ENCODE measurements around the gene PLCH1.

PLCH1 gene

DNA sequence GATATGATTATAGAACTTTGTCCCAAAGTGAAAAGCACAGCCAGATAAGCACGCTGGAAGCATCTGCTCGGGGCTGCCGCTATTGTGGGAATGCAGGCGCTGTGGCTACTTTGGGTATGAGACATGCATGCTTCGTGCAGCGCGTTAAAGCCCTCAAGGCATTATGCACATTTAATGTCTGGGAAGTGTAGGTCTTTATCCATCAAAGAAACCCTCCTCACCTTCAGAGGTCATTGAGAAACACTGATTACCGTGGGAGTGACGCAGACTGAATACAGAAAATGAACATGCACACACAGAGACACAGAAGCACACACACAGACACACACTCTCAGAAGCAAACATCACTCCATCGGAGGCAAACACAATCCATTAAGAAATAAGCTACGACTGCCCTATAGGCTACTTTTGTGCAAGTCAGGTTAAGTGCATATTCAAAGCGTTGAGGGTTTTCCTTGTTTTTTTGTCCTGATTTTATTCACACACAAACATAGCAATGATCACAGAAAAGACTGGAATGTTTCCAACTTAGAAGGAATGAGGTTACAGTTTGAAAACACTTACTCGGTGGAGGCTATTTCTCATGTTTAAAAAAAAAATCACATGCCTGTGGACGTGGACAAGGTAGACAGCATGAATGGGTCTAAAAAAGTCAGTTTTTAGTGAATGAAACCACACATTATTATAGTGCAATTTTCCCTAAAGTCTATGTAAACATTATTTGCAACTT lies 68.5 kb downstream of the PLCH1 start:
- Histone ChIP-seq H3K27ac (ENCODE audit: low read depth, low read length, poor library complexity, severe bottlenecking) (no peak overlapping the region), H3F3A (ENCODE audit: insufficient read depth, low read length) (no peaks in the 10 kb centered on the region), H4K20me1 (ENCODE audit: insufficient read depth, low read length) (no peaks in the 10 kb centered on the region), H3K4me3 (ENCODE audit: low read depth, low read length, poor library complexity, severe bottlenecking) (no peak overlapping the region), H3K79me2 (ENCODE audit: insufficient read depth, low read length) (no peaks in the 10 kb centered on the region), H3K36me3 (ENCODE audit: insufficient read depth, low read length) (no peaks in the 10 kb centered on the region), H2AFZ (ENCODE audit: low read length) (no peak overlapping the region), H3K9me3 (ENCODE audit: low read length) (no peaks in the 10 kb centered on the region), H3K4me1 (ENCODE audit: insufficient read depth, low read length, severe bottlenecking) (no peaks in the 10 kb centered on the region), H3K9ac (ENCODE audit: low read length) (no peak overlapping the region), H3K4me2 (ENCODE audit: low read length) (no peak overlapping the region), H3K9me2 (ENCODE audit: low read depth, low read length) (no peaks in the 10 kb centered on the region), H3K27me3 (ENCODE audit: insufficient read depth, low read length) (no peaks in the 10 kb centered on the region)
- TF ChIP-seq EZH2 (IDR thresholded peaks at IDR 0.05; ENCODE audit: borderline replicate concordance, low read length), result no peak
- TF ChIP-seq, protein P1, sequence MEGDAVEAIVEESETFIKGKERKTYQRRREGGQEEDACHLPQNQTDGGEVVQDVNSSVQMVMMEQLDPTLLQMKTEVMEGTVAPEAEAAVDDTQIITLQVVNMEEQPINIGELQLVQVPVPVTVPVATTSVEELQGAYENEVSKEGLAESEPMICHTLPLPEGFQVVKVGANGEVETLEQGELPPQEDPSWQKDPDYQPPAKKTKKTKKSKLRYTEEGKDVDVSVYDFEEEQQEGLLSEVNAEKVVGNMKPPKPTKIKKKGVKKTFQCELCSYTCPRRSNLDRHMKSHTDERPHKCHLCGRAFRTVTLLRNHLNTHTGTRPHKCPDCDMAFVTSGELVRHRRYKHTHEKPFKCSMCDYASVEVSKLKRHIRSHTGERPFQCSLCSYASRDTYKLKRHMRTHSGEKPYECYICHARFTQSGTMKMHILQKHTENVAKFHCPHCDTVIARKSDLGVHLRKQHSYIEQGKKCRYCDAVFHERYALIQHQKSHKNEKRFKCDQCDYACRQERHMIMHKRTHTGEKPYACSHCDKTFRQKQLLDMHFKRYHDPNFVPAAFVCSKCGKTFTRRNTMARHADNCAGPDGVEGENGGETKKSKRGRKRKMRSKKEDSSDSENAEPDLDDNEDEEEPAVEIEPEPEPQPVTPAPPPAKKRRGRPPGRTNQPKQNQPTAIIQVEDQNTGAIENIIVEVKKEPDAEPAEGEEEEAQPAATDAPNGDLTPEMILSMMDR (IDR thresholded peaks at IDR 0.05; ENCODE audit: low read length), result no peak

DNA sequence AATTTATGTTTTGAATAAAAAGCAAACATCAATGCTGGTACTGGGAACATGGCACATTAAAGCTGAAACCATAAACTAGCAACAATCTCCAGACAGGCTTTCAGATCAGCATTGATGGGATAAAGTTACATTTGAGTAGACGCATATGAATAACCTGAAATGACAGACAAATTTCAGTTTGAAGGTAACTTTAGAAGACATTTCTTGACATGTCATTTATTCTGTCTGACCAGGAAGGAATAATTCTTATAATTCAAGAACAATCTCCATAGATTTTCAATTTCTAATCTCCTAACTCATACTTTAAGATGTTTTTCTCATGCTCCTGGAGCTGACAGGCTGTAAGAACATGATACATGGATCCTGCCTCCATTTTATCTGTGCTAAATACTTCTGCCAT lies 69.8 kb downstream of the PLCH1 start:
- no peak overlapping the region for H2AFZ ChIP-seq (ENCODE audit: low read length)
- H3K27ac ChIP-seq (ENCODE audit: low read depth, low read length, poor library complexity, severe bottlenecking), result no peak overlapping the region
- H3K9ac ChIP-seq (ENCODE audit: low read length), result no peak overlapping the region

DNA sequence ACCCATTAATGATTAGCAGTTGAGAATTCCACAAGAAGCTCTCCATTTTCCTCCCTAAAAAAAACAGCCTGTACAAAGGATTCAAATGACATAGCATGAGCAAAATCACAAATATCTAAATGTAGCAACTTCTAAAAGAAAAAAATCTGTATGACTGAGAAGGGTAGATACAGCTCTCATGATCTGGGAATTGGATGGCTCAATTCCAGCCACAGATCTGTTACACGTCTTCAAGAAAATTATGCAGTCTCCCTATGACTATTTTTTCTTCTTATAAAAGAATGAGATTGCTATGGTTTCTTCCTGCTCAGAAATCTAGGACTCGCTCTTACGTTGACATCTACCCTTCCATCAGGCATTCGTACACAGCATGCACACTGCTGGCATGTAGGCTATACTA lies 71.5 kb downstream of the PLCH1 start:
- Histone ChIP-seq H3K9ac (ENCODE audit: low read length) (no peak overlapping the region), H3K4me1 (ENCODE audit: insufficient read depth, low read length, severe bottlenecking) (no peaks in the 10 kb centered on the region), H3K27me3 (ENCODE audit: insufficient read depth, low read length) (no peaks in the 10 kb centered on the region), H3F3A (ENCODE audit: insufficient read depth, low read length) (no peaks in the 10 kb centered on the region), H3K27ac (ENCODE audit: low read depth, low read length, poor library complexity, severe bottlenecking) (no peak overlapping the region), H3K36me3 (ENCODE audit: insufficient read depth, low read length) (no peaks in the 10 kb centered on the region), H3K9me2 (ENCODE audit: low read depth, low read length) (no peaks in the 10 kb centered on the region), H4K20me1 (ENCODE audit: insufficient read depth, low read length) (no peaks in the 10 kb centered on the region), H3K9me3 (ENCODE audit: low read length) (no peaks in the 10 kb centered on the region), H3K79me2 (ENCODE audit: insufficient read depth, low read length) (no peaks in the 10 kb centered on the region), H3K4me2 (ENCODE audit: low read length) (no peak overlapping the region), H2AFZ (ENCODE audit: low read length) (no peak overlapping the region), H3K4me3 (ENCODE audit: low read depth, low read length, poor library complexity, severe bottlenecking) (no peak overlapping the region)
- no peak for TF ChIP-seq EZH2 (IDR thresholded peaks at IDR 0.05; ENCODE audit: borderline replicate concordance, low read length)
- TF ChIP-seq, protein P1 (IDR thresholded peaks at IDR 0.05; ENCODE audit: low read length), result no peak

More for the DNA sequence above, 69.8 kb downstream of the PLCH1 start:
- no peaks in the 10 kb centered on the region for H3K79me2 ChIP-seq (ENCODE audit: insufficient read depth, low read length)
- no peak overlapping the region for H3K4me3 ChIP-seq (ENCODE audit: low read depth, low read length, poor library complexity, severe bottlenecking)
- TF ChIP-seq EZH2 (IDR thresholded peaks at IDR 0.05; ENCODE audit: borderline replicate concordance, low read length), result no peak
- TF ChIP-seq, protein P1 (IDR thresholded peaks at IDR 0.05; ENCODE audit: low read length), result no peak
- no peaks in the 10 kb centered on the region for H3K36me3 ChIP-seq (ENCODE audit: insufficient read depth, low read length)
- H3K27me3 ChIP-seq (ENCODE audit: insufficient read depth, low read length), result no peaks in the 10 kb centered on the region
- H3K9me2 ChIP-seq (ENCODE audit: low read depth, low read length), result no peaks in the 10 kb centered on the region
- no peaks in the 10 kb centered on the region for H3K9me3 ChIP-seq (ENCODE audit: low read length)
- no peaks in the 10 kb centered on the region for H4K20me1 ChIP-seq (ENCODE audit: insufficient read depth, low read length)
- H3K4me2 ChIP-seq (ENCODE audit: low read length), result no peak overlapping the region
- no peaks in the 10 kb centered on the region for H3F3A ChIP-seq (ENCODE audit: insufficient read depth, low read length)
- no peaks in the 10 kb centered on the region for H3K4me1 ChIP-seq (ENCODE audit: insufficient read depth, low read length, severe bottlenecking)
